Pancreas (tissue), 10 donors: ENCODE data around the gene IQSEC1. TPM values are rescaled to one million over a fixed set of nuclear protein-coding genes. Genes with fewer than 3 reads are reported as not detected.

Experiments
- ATAC-seq, 4 donors: fragments of 200-7000 bp; cut with Tn5 transposase; one replicate each; pipeline versions ENCODE4 v1.8.0 to v1.9.1; 2020; ENCODE audit warnings: mild to moderate bottlenecking in 4 of 4, moderate library complexity in 4 of 4
- DNase-seq, 6 donors: peaks; one replicate each; pipeline ENCODE4 v3.0.0-alpha.2; 2020
- FAIRE-seq: peaks from 2 replicates; lab custom pipeline; 2012; peaks lifted over from hg19 to GRCh38; lab: Jason Lieb, UNC
- H3K27ac ChIP-seq, 4 donors: fragments of 200-600 bp; sonication (generic); 1 replicate in 3 of 4; 2 replicates in 1 of 4; pipeline versions ENCODE4 v1.5.0 to v1.8.0; 2020
- H3K27me3 ChIP-seq, 4 donors: fragments of 200-600 bp; one replicate each; pipeline ENCODE4 v1.8.0; 2021
- H3K36me3 ChIP-seq, 3 donors: fragments of 200-600 bp; sonication (generic) in 1 of 3; one replicate each; pipeline versions ENCODE4 v1.5.0 to v1.8.0; 2020 to 2021
- H3K4me1 ChIP-seq, 3 donors: fragments of 200-600 bp; one replicate each; pipeline ENCODE4 v1.8.0; 2021
- H3K4me3 ChIP-seq, 4 donors: fragments of 200-600 bp; sonication (generic) in 2 of 4; one replicate each; pipeline versions ENCODE4 v1.5.0 to v1.8.0; 2020 to 2021
- H3K9me3 ChIP-seq, 4 donors: fragments of 200-600 bp; one replicate each; pipeline ENCODE4 v1.8.0; 2021
- CTCF ChIP-seq, 4 donors: fragments of 200-600 bp; sonication (generic) in 3 of 4; IDR thresholded peaks; one replicate each; pipeline versions ENCODE4 v1.5.0 to v1.8.0; 2021; ENCODE audit warnings: antibody characterized with exemption in 4 of 4
- WGBS, 2 donors: extraction: QIAGEN DNeasy Blood & Tissue Kit; methylation state at CpG; one replicate each; pipeline ENCODE4 v1.1.7; 2013; 5-methylcytosine and 5-hydroxymethylcytosine counted together
- intact Hi-C, 3 donors: fragments of 100-400 bp; cut with DNase I; formaldehyde crosslinking; loops; one replicate each; pipeline versions ENCODE4 v1.11.1 to v1.14.2; 2022
- polyA plus RNA-seq, 2 donors: library from polyadenylated mRNA; stranded (reverse); fragments of 200-250 nt; gene quantifications; one replicate each; pipeline ENCODE4 v1.2.3, GENCODE V29; 2013
- total RNA-seq, 6 donors: library from RNA; stranded (reverse); fragmentation: NEBNext Ultra II Directional in 4 of 6; extraction: Animal tissue kit (Norgen Biotek cat#: 25700) in 4 of 6; gene quantifications; one replicate each; pipeline versions ENCODE4 v1.2.1 to v1.2.4, GENCODE V29; 2021 to 2023
- donor health status: healthy with polysubstance abuse.
- donor health status: DM: no; HTN: no; CAD: no; lungs with moderate emphysema.
- donor health status: DM: no; HTN: no; CAD: no.
- donor health status: control.
- donor health status: control.
- donor health status: Bipolar disorder and iron deficiency.
- donor health status: DM: yes; HTN: yes; CAD: no.
- donor health status: DM: no; HTN: no; CAD: no.
- donor health status: DM: no; HTN: no; CAD: no.
- donor health status: DM: yes; HTN: yes; CAD: no.

Gene IQSEC1
- total RNA-seq (10 to 100 TPM; 20.5 to 27.9 (median 23.9) TPM), polyA plus RNA-seq (10 to 100 TPM; 15.0 to 15.9 TPM)

- H3K4me1 ChIP-seq = peaks cover 4 to 8% (median 5%) of the 10 kb centered on the region in 3 donors
- peak in 1 of 6 donors; percentile 35 for DNase-seq
- no peak within 1 kb of the TSS for H3K4me3 ChIP-seq
- 23 to 29% methylated on average over 55 to 63 of the region's 63 CpGs for WGBS, 2 donors
- intact Hi-C loops = no loop called here
- no peaks in the 10 kb centered on the region for H3K36me3 ChIP-seq
- ATAC-seq = peak in 2 of 4 donors; percentile 54 to 57
- H3K27ac ChIP-seq = no peak within 1 kb of the TSS
- no peaks in the 10 kb centered on the region for H3K27me3 ChIP-seq
- no peak for TF ChIP-seq CTCF (IDR thresholded peaks at IDR 0.05)
- no peaks in the 10 kb centered on the region for H3K9me3 ChIP-seq
- no peak for FAIRE-seq
Measured at GRCh38 chr3:13073326-13074005, at the start of gene IQSEC1. Gene IQSEC1, minus strand, starts transcription at chr3:13073429. Its CDS starts 415 bp downstream, at chr3:13073014.

GRCh38 chr3:13122081-13123012 is 49.1 kb upstream of the IQSEC1 start:
- intact Hi-C loops = no loop called here
- H3K27ac ChIP-seq = no peak overlapping the region
- H3K4me3 ChIP-seq = no peak overlapping the region
- no peaks in the 10 kb centered on the region for H3K27me3 ChIP-seq
- DNase-seq (peak in 2 of 6 donors; percentile 33 to 41), ATAC-seq (no peak), FAIRE-seq (no peak)
- no peak for TF ChIP-seq CTCF (IDR thresholded peaks at IDR 0.05)
- no peaks in the 10 kb centered on the region for H3K36me3 ChIP-seq
- 71 to 74% methylated on average over 20 of the region's 20 CpGs for WGBS, 2 donors
- H3K9me3 ChIP-seq = no peaks in the 10 kb centered on the region
- no peaks in the 10 kb centered on the region for H3K4me1 ChIP-seq

- Histone ChIP-seq H3K27ac (no peak overlapping the region), H3K4me1 (no peaks in the 10 kb centered on the region), H3K4me3 (no peak overlapping the region), H3K27me3 (no peaks in the 10 kb centered on the region), H3K36me3 (no peaks in the 10 kb centered on the region), H3K9me3 (no peaks in the 10 kb centered on the region)
- DNase-seq (no peak), FAIRE-seq (no peak), ATAC-seq (no peak)
- WGBS, 2 donors = 83 to 85% methylated on average over 14 of the region's 14 CpGs
- intact Hi-C loops = no loop called here
- no peak for TF ChIP-seq CTCF (IDR thresholded peaks at IDR 0.05)
Measured at GRCh38 chr3:13121553-13122001, 48.3 kb upstream of the IQSEC1 start.

- H3K27ac ChIP-seq = no peak overlapping the region
- ATAC-seq = no peak
- no peaks in the 10 kb centered on the region for H3K27me3 ChIP-seq
- H3K4me1 ChIP-seq = no peaks in the 10 kb centered on the region
- H3K9me3 ChIP-seq = no peaks in the 10 kb centered on the region
- 90 to 94% methylated on average over 16 of the region's 16 CpGs for WGBS, 2 donors
- no peak for TF ChIP-seq CTCF (IDR thresholded peaks at IDR 0.05)
- H3K36me3 ChIP-seq = no peaks in the 10 kb centered on the region
- DNase-seq = peak in 1 of 6 donors; percentile 31
- no peak for FAIRE-seq
- intact Hi-C loops = no loop called here
- H3K4me3 ChIP-seq = no peak overlapping the region
Measured at GRCh38 chr3:13120928-13121552, 47.8 kb upstream of the IQSEC1 start.
